CD4-positive, alpha-beta T cell treated with Interferon gamma for 1 hour (primary cell): ENCODE results near the gene HOTAIR.
A peak's percentile ranks its signal among the peaks of the same experiment; 100 is the strongest.

ENCODE experiments used
- DNase-seq: peaks from one replicate; pipeline ENCODE4 v3.0.0-alpha.2; 2020

Gene HOTAIR

DNA sequence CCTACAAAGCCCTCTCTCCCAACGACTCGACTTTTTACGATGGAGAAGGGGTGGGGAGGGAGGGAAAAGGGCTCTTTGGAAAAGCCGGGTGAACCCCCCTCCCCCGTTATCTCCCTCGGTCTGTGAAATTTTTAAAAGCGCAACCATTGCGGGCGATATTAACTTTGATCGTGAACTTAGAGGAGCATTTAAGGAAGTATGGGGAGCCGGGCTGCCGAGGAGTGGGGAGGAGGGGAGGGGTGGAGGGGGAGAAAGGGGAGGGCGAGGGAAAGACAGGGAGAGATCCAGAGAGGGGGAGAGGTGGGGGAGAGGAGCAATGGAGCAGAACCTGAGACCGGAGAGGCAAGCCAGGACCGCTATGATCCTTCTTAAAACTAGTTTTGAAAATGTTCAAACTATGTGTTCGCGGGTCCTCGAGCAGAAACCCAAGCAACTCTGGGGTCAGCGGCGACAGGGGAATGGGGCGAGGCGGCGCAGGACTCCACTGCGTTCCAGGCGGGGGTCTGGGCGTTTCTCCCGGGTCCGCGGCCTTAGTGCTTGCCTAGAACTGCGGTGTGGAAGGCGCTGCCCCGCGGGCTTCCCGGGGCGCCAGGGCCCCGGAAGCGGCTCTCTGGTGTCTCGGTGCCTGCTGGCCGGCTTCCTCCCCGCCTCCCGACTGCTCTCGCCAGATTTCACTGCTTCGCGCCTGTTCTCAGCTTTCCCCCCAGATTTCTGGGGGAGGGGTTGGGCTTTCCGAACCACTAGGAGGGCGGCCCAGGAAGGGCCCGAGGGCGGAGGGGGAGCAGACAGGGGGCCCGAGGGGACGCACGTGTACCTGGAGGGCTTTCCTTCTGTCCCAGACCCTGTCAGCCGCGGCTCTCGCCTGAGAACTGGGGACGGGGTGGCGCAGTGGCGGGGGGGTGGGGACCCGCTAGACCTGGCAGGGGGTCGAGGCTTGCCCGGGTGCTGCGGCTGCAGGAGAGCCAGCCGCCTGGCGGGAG lies at the start of gene HOTAIR:
TSS of gene HOTAIR (minus strand) at position 871 of the 980 bp plus-strand sequence.
- no peak for DNase-seq

DNA sequence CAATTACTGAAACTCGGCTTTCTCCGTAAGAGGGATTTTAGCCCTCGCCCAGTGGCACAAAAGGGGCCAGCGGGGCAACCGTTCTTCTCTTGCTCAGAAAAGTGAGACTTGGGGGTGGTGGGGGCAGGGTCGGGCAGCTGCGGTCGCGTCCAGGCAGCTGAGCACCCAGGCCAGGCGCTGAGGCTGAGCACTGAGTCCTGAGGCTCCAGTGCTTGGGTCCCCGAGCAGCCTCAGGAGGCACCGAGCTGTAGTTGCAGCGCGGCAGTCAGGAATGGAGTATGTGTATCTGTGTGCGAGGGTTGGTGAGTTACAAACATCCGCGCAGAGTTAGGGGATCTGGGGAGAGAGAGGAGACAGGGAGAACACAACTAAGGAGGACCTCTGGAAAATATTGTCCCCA lies 49.4 kb upstream of the HOTAIR start:
- no peak for DNase-seq

DNA sequence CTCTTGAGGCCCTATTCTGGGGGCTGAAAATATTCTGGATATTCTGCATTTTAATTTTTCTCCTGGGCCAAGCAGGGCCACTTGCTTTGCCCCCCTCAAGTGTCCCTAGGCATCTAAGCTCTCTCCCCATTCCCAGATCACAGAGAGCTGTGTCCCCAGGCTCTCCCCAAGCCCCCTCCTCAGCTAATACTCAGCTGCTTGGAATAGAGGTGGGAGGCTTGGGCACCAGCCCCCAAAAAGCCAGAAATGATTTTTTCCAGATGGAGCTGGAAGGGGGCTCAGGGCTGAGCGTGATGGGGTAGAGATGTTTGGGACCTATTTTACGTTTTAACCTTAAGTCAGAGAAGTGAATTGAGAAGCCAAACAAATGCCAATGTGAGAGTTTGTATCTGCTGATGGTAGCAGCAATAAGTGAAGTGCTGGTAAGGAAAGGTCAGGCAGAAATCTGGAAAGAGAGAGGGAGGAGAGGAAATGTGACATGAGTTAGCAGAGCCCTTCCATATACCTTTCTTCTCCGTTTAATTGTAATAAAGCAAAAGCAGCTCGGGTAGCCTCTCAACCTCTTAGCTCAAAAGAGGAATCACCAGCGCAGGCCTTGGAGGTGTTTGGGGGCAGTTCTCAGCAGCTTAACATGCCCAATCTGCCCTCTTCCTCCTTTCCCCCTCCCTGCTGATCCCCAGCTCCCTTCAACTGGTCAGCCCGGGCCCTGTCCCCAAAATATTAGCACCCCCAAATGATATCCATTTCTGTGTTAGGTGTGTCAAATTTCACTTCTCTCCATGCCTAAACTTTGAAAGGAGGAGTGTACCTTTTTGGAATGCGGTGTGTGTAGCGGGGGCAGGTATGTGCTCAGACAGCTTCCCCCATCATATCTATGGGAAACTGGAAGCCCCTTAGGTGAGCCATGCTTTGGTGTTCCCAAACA lies 48.5 kb upstream of the HOTAIR start:
- no peak for DNase-seq

DNA sequence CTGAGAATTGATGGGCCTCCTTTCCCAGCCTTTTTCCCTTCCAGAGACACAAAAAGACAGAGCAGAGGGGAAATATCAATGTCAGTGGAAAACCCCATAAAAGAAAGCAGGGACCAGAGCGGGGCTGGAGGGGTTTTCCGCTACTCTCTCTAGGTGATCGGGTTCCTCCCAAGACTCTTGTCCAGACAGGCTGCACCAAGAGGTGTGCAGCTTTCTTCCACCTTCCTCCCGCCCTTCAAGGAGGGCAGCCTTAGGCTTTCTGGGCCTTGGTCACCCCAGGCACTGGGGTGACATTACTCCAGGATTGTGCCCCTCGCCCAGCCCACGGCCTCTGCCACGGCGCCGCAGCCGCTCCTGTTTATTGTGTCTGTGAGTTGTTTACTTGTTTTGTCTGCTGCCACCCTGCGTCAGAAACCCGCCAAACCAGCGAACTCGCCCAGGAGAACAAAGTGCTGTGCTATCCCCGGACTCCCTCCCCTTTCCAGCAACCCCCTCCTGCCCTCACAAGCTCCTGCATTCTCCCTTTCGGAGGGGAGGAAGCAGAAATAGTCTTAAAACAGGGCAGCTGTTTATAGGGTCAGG lies 46.8 kb upstream of the HOTAIR start:
- DNase-seq: no peak

DNA sequence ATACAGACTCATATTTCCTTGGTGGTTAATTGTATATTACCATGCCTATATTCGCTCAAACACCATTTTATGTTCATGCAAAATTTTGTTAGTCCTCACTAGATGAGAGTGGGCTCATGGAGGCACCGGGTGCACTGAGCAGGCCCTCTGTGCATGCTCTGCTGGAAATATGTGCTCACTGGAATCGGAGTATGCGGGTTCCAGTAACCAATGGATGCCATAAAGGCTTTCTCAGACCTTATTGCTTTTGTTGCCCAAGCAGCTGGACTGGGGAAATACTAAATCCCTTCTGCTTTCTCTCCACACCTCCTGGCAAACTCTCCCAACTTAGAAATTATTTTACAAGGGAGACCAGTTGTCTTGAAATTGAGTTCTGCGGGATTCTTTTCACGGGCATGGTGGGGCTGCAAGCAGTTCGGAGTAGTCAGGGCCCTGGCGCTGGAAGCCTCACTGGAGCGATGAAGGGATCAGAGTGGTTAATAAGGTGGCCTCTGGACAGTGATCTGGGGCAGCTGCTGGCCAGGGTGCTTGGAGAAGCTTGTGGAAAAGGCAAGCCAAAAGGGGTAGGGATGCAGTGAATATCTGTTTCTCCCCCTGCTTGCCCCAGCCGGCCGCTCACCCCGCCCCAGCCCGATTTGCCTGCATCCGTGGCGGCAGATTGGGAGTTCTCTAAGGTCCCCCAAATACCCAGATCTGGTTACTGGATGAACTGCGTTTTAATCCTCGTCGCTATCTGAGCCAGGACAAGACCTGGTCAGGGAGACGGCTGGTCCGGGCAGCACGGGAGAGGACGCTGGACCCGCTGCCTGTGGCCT lies 46.0 kb upstream of the HOTAIR start:
- DNase-seq: no peak

DNA sequence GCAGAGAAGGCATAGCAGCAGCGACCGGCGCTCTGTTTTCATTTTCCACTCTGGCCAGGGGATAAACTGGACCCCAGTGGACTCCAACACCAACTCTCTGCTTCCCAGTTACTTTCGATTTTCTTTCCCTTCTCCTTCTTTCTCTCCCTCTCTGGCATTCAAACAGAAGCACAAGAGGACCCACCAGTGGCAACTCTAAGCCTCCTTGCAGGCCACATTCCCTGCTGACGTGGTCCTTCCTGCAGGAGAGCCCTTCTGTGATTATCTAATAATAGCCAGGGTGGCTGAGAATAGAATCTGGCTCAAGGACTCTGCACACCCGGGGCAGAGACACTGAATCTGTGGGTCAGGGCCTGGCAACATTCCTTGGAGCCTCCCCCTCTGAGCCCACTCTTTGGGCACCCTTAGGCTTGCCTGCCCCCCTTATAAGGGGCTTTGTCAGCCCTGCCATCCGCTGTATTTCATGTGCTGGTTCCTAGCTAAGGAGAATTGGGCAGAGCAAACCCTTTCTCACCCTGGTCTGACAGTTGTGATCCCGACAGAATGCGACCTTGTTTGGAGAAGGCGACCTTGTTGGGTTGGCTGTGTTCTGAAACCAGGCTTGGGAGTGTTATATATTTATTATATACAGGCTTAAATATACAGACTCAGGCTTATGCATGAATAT lies 45.3 kb upstream of the HOTAIR start:
- DNase-seq: no peak

DNA sequence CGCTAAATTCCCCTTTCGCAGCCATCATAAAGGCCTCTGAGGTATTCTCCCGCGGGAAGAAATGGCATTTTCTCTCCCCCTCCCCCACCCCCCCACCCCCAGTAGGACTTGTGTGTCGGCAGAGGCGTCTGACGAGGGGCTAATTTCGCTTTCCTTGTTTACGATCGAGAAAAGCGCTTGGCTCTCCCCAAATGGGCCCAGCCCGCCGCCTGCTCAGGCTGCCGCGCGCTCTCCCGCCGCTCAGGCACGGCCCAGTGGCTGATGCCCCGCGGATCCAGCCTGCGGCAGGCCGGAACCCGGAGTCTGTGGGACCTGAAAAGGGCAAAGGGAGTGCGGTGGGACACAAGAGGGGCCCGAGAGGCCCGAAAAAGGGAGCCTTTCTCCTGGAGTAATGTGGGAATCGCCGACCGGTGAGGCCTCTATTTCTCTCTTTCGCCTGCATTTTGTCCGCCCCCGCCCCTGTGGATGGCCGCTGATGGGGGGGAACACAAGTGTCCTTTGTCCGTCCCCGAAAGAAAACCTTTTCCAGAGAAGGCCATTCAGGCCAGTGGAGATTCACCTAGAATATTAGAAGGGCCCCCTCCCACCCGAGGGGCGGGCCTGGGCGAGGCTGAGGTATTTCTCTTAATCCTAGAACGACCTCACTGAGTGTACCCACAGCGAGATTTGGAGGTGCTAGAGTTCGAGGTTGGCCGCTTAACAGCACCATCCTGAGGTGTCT lies 44.5 kb upstream of the HOTAIR start:
- DNase-seq: no peak

DNA sequence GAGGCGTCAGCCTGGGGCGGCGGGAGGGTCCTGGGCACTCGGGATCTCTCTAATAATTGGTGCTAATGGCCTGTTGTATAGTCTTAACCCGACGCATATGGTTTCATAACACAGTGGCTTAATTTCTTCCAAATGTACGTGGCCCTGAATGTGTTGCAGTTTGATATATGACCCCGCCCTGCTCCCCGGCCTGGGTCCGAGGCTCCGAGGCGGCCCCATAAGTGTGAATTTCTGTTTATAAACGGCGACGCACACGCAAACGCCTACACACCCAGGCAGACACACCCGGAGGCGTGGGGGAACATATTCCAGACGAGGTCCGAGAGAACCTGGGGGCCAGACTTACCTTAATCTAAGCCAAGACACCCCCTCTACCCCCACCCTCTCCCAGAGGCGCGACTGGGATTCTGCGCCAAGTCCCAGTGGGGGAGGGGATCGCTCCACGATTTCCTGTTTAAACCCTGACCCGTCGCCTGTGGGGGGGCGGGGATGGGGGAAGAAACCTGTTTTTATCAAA lies 43.8 kb upstream of the HOTAIR start:
- no peak for DNase-seq

DNA sequence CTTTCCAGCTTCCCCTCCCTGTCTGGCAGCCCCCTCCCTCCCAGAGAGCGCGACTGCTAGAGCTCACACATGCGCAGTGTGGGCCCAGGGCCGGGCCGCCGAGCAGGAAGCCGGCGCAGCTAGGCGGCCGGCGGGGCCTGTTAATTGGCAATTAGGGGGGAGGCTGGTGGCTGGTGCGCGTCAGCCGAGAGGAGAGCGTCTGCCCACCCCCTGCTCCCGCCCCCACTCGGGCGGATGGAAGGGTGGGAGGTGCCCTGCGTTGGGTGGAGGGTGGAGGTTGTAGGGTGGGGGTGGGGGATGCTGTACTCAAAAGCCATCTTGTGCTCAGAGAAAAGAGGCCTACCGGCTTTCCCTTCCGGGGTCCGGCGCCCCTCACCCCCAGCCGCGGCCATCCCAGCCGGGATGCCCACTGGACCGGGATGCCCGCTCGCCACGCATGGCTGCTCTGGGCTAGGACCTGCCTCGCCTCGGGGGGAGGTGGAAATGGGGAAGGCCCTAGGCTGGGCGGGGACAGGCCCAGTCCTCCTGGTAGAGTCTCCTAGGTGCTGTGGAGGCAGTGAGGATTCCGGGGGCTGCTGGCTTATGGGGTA lies 43.2 kb upstream of the HOTAIR start:
- peak; percentile 85 for DNase-seq

DNA sequence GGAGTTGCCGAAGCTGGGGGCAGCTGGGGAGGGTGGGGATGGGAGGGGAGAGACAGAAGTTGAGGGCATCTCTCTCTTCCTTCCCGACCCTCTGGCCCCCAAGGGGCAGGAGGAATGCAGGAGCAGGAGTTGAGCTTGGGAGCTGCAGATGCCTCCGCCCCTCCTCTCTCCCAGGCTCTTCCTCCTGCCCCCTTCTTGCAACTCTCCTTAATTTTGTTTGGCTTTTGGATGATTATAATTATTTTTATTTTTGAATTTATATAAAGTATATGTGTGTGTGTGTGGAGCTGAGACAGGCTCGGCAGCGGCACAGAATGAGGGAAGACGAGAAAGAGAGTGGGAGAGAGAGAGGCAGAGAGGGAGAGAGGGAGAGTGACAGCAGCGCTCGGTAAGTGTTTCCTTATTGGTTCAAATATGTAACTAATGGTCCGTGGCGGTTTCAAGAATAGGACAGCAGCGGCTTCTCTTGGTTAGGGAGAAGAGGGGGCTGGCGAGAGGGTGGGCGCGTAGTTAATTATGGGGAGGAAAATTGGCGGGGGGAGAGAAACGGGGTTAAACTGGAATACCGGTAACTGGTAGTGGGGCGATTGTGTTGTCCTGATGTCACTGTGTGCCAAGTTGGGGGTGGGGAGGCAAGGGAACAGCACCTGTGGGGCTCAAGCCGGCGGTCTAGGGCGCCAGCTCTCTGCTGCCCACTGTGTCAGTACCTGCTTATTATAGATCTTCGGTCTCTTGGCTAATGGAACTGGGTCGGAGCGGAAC lies 42.5 kb upstream of the HOTAIR start:
- DNase-seq: no peak

DNA sequence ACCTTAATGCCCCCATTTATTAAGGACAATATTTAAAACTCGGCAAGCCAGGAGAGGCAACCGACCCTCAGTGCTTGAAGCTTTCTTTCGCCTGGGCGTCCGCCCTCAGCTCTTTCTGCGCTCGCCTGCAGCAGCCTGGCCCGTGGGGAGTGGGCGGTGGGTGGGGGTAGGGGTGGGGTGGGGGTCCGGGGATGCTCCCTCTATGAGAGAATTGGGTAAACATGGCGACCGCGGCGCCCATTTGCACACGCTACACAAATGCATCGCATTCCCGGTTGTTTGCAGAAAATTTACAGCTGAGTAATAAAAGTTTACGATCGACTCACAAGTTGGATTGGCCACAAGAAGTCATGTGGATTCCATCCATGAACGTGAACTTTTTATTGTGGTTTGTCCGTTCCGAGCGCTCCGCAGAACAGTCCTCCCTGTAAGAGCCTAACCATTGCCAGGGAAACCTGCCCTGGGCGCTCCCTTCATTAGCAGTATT lies 41.8 kb upstream of the HOTAIR start:
- no peak for DNase-seq

DNA sequence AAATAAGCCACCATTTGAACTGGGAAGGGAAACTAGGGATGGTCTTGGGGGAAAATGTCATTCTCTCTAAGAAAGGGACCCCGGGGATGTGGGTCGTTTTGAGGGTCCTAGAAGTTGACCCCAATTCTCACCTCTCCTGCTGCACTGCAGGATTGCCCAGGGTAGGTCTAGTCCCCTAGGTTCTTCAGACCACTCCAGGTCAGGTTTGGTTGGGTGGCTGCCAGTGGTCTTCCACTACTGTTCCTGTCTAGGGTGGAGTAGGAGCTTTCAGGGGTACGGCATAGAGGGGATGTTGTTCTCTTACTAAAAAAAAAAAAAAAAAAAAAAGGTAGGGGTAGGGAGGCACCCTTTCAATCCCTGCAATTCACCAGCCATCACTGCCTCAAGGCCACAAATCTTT lies 41.3 kb upstream of the HOTAIR start:
- DNase-seq: no peak

DNA sequence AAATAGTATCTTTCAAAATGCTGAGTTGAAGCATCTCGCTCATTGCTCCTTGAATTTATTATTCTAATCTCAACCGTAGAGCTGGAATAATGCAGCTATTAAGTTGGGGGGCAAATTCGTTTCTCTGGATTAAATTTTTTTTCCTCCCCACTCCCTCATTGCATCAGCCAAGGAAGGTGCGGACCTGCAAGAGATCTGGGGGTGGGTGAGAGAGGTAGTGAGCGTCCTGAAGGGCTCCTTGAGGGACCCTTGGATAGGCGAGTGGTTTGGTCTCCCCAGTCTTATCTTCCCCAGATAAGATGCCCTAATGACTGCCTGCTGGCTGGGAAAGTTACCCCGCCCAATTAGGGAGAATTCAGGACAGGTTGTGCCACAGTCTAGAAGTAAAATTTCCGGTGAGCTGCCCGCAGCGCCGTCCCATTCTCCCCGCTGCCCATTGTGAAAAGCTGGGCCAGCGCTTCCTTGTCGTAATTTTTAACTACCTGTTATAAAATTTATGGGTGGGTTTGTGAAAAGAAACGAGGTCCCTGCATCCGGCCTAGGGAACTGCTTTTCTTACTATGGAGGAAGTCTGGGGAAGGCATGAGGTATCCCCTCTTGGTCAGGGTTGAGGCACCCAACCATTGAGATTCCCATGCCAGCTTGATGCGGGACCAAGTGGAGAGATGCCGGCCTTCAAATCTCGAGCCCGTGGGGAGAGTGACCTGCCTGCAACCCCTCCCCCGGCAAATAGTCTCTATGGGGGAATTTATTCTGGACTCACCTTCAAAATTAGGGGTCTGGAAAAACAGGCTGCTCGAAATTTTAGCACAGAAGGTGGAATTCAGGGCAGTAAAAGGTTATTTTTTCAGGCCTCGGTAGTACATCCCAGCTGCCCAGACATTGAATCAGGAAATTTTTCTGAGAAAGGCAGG lies 40.5 kb upstream of the HOTAIR start:
- no peak for DNase-seq

DNA sequence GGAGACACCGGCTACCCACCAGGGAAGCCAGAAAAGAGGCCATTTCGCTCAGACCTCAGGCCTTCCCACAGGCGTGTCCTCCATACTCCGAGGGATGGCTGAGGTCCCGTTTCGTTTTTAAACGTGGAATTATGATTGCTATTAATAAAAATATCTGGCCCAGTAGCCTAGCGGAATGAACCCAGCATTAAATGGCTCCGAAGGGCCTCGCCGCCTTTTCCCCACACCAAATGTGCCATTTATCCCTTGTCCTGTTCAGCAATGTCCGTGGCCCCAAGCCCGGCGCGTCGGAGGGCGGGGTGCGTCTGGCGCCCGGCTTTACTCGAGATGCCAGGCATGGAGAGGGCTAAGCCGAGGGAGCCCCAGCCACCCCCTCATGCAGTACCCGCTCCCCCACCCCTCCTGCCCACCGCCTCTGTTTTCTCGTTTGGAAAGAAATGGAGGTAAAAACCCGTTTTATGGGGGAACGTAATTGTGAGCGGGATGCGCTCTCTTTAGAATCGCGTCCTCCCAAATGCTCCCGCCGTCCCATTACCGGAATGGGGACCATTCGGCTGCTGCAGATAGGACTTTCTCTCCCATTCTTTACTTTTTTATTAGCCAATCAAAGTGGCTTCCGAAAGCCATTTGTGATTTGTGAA lies 39.7 kb upstream of the HOTAIR start:
- no peak for DNase-seq

DNA sequence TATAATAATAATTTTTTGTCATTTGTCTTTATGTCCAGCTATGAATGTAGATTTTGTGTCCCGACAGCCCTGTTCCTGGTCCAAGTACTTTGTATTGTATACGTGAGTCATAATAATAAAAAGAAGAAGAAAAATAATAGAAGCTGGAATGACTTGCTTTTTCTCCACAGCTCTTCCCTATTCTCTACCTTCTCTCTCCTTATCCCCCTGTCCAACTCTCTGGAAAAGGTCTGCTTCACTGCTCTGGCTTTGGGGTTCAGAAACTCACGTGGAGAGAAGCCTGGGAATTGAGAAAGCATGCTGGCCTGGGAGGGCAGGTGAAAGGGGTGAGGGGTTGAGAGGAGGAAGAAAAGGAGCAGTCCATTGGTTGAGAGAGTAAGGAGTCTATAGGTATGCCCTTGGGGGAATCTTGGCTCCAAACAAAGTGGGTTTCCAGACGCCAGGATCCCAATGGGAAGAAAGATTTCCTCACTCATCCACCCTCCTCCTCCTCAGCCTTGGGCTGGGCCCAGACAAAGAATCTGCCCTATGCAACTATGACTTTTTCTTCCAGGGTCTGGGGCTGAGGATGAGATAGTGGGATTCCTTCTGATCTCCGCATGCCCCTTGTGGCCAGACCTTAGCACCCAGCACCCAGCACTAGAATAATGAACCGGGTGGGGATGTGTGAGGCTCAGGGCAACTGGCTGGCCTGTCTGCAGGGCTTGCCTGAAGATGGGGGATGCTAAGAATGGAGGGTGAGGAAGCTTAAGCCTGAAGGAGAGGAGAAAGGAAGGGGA lies 38.1 kb upstream of the HOTAIR start:
- no peak for DNase-seq

DNA sequence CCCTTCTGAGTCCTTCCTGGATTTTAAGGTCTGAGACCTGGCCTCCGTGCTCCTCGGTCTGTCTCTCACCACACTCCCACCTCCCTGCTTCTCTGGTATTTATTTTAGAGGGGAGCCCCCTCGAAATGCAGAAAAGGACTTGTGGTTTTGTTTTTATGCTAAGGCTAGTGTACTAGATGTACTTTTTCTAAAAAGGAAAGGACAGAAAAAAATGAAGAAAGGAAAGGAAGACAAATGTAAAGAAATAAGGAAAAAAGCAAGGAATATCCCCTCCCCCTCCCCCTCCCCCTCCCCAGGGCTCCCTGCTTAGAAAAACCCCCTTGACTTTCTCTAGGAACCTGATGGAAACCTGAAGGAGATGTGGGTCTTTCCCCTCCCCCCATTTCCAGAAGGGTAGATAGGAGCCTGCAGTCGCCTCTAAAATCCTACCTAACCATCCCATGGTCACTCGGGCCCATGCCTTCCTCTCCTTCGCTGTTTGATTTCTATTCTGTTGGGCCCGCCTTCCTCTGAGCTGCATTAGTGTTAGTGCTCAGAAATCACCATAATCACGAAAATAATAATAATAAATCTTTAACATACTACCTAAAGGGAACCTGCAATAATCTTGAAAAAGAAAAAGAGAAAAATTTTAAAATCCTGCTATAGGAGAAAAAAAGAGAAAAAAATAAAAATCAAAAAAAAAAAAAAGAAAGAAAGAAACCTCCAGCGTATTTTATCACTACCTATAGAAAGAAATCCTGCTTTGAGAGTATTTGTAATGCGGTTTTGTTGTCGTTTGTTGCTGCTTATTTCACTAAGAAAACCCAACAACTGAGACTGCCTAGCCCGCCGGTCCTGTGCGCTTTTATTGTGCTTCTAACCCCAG lies 37.1 kb upstream of the HOTAIR start:
- no peak for DNase-seq
